GM20000 (cell line): ENCODE measurements around the gene DIDO1.

Experiments used
- DNase-seq: peaks from one replicate; pipeline ENCODE4 v3.0.0; 2012; ENCODE audit warnings: low spot score
- CTCF ChIP-seq: IDR thresholded peaks from 2 replicates; pipeline ENCODE4 v1.5.1; 2012; ENCODE audit warnings: mild to moderate bottlenecking, control low read depth; ENCODE audit errors: extremely low read depth, missing control alignments

Gene DIDO1

GRCh38 chr20:62887860-62888239, 38.5 kb downstream of the DIDO1 start:
- no peak for DNase-seq
- no peak for TF ChIP-seq CTCF

- TF ChIP-seq CTCF = no peak
Measured at GRCh38 chr20:62887152-62887859, 39.0 kb downstream of the DIDO1 start.

GRCh38 chr20:62886709-62887058, 39.6 kb downstream of the DIDO1 start:
- no peak for TF ChIP-seq CTCF
- no peak for DNase-seq

More at GRCh38 chr20:62887152-62887859, 39.0 kb downstream of the DIDO1 start:
- DNase-seq = no peak

GRCh38 chr20:62885896-62886708, 40.2 kb downstream of the DIDO1 start:
- no peak for TF ChIP-seq CTCF
- DNase-seq = no peak

GRCh38 chr20:62885046-62885895, 41.0 kb downstream of the DIDO1 start:
- DNase-seq = no peak
- no peak for TF ChIP-seq CTCF

DNA sequence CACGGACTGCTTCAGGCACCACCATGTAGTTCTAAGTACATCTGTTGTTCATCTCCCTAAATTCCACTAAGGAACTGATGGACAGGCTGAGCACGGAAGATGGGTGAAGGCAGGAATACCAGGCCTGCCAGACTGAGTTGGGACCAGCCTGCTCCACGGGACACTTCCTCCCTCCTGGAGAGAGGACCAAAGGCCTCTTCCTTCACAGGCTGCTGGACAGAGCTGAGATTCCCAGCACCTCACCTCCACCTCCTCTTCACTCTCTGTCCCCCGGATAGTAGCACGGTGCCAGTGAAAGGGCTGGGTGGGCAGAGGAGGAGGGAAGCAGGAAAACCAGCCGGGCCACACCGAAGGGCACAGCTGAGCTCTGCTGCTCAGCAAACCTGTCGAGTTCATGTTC, 41.7 kb downstream of the DIDO1 start:
- no peak for TF ChIP-seq CTCF

More for the DNA sequence above, 41.7 kb downstream of the DIDO1 start:
- DNase-seq = no peak
